OCI-LY3 (cell line): ENCODE data around the gene MAPK8IP2.

Source experiments
- H2AFZ ChIP-seq: fragments of 200-600, 300-600 bp; shearing (Covaris generic); 2 replicates; pipeline ENCODE4 v1.6.0; 2014; ENCODE audit warnings: antibody characterized with exemption, low read depth, low read length
- H3K27ac ChIP-seq: fragments of 200-600, 300-600 bp; sonication (generic); 2 replicates; pipeline ENCODE4 v1.5.1; 2014; ENCODE audit warnings: mild to moderate bottlenecking, low read length, moderate library complexity, mixed read lengths
- H3K27me3 ChIP-seq: fragments of 200-600, 300-600 bp; sonication (generic); 2 replicates; pipeline ENCODE4 v1.6.1; 2014; ENCODE audit warnings: low read depth, low read length, mixed read lengths
- H3K36me3 ChIP-seq: fragments of 200-600, 300-600 bp; sonication (generic); replicated peaks from 2 replicates; pipeline ENCODE3; 2014; ENCODE audit warnings: low read depth, low read length, mixed read lengths
- H3K4me1 ChIP-seq: fragments of 300-600, 200-600 bp; sonication (generic); 2 replicates; pipeline ENCODE4 v1.6.1; 2014; ENCODE audit warnings: low read length, mixed read lengths
- H3K4me2 ChIP-seq: fragments of 200-600, 300-600 bp; sonication (generic); 2 replicates; pipeline ENCODE4 v1.6.1; 2014; ENCODE audit warnings: low read length, mixed read lengths
- H3K4me3 ChIP-seq: fragments of 300-600, 200-600 bp; sonication (generic); 2 replicates; pipeline ENCODE4 v1.5.1; 2014; ENCODE audit warnings: antibody characterized with exemption, mild to moderate bottlenecking, low read length, moderate library complexity
- H3K79me2 ChIP-seq: fragments of 300-600, 200-600 bp; shearing (Covaris generic); 2 replicates; pipeline ENCODE4 v1.6.1; 2014; ENCODE audit warnings: mild to moderate bottlenecking, low read length, mixed read lengths
- H3K9ac ChIP-seq: fragments of 300-600, 200-600 bp; shearing (Covaris generic); 2 replicates; pipeline ENCODE4 v1.6.0; 2014; ENCODE audit warnings: mild to moderate bottlenecking, low read length, moderate library complexity
- H3K9me3 ChIP-seq: fragments of 200-600, 300-600 bp; shearing (Covaris generic); 2 replicates; pipeline ENCODE4 v1.6.1; 2014; ENCODE audit warnings: low read length, mixed read lengths; ENCODE audit not compliant: insufficient read depth
- H4K20me1 ChIP-seq: fragments of 200-600, 300-600 bp; sonication (generic); 2 replicates; pipeline ENCODE4 v1.6.1; 2016; ENCODE audit warnings: low read length, mixed read lengths; ENCODE audit not compliant: insufficient read depth
- EZH2phosphoT487 ChIP-seq: fragments of 200-600 bp; shearing (Covaris generic); IDR thresholded peaks from 2 replicates; pipeline ENCODE4 v1.6.1; 2018; ENCODE audit warnings: antibody characterized with exemption, mixed run types, low read depth
- TF ChIP-seq, protein P1 (sequence below): fragments of 200-600, 300-600 bp; sonication (generic); IDR thresholded peaks from 2 replicates; pipeline ENCODE4 v1.5.1; 2014; ENCODE audit warnings: antibody characterized with exemption, low read length, low read depth

MAPK8IP2 gene

DNA sequence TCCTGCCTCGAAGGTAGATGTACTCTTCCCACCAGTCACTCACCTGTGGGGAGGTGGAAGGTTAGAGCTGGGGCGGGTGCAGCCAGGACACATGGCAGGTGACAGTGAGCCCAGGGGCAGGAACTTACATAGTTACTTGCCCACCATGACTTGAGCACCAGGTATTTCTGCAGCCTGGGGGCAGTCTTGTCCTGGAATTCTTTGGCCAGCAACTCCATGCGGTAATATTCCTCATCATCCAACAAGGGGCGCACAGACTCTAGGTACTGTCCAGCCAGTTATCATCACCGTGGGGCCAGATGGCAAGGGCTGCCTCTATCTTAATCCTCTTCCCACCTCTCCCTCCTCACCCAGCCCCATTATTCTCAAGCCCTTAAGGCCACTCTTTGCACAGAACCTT lies 24.5 kb upstream of the MAPK8IP2 start:
- H3K36me3 ChIP-seq = peaks cover 1% of the 10 kb centered on the region
- H2AFZ ChIP-seq = no peak overlapping the region
- no peak overlapping the region for H3K4me2 ChIP-seq
- no peaks in the 10 kb centered on the region for H3K4me1 ChIP-seq
- no peak overlapping the region for H3K9ac ChIP-seq
- H3K27ac ChIP-seq = no peak overlapping the region
- no peak for TF ChIP-seq EZH2phosphoT487
- TF ChIP-seq, protein P1, sequence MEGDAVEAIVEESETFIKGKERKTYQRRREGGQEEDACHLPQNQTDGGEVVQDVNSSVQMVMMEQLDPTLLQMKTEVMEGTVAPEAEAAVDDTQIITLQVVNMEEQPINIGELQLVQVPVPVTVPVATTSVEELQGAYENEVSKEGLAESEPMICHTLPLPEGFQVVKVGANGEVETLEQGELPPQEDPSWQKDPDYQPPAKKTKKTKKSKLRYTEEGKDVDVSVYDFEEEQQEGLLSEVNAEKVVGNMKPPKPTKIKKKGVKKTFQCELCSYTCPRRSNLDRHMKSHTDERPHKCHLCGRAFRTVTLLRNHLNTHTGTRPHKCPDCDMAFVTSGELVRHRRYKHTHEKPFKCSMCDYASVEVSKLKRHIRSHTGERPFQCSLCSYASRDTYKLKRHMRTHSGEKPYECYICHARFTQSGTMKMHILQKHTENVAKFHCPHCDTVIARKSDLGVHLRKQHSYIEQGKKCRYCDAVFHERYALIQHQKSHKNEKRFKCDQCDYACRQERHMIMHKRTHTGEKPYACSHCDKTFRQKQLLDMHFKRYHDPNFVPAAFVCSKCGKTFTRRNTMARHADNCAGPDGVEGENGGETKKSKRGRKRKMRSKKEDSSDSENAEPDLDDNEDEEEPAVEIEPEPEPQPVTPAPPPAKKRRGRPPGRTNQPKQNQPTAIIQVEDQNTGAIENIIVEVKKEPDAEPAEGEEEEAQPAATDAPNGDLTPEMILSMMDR = no peak
- H3K27me3 ChIP-seq = no peaks in the 10 kb centered on the region
- no peak overlapping the region for H3K4me3 ChIP-seq
- H3K9me3 ChIP-seq = no peaks in the 10 kb centered on the region
- no peaks in the 10 kb centered on the region for H4K20me1 ChIP-seq
- H3K79me2 ChIP-seq = peaks cover 1% of the 10 kb centered on the region

DNA sequence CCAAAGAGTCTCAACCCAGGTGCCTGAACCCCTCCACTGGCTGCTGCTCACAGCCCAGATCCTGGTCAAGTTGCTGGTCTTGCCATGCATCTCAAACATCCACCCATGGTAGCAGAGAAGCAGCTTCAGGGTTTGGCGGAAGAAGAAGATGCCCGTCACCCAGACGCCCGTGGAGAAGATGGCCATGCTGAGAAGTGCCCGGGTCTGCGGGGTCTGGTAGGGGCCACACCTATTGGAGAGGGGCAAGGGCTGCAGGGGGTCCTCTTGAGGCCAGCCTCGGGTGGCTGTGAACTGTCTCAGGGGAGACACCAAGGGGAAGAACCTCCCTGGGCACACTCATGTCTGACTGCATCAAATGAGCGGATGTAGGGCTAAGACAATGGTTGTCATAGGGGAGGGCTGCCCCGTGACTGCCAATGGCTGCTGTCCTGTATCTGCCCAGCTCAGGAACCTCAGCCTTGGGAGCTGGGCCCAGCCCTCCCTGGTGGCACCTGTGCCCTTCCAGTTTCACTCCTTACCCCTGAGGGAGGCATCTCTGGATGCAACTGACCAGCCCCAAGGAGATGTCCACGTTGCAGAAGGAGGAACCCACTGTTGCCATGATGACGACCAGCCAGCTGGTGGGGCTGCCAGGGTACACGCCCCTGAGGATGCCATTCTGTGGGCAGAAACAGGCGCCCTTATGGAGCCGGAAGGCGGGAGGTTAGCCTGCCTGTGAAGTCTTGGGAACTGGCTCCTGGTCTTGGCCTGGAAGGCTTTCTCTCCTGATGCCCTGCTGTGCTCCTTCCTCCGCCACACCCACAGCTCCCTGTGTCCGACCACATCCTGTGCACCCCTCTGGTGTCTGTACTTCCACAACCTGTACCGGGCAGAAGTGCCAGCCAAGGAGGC lies 23.5 kb upstream of the MAPK8IP2 start:
- no peaks in the 10 kb centered on the region for H4K20me1 ChIP-seq
- no peak overlapping the region for H3K4me3 ChIP-seq
- no peak overlapping the region for H3K4me2 ChIP-seq
- H2AFZ ChIP-seq = no peak overlapping the region
- no peaks in the 10 kb centered on the region for H3K36me3 ChIP-seq
- peaks cover 11% of the 10 kb centered on the region for H3K79me2 ChIP-seq
- H3K9ac ChIP-seq = no peak overlapping the region
- H3K27ac ChIP-seq = no peak overlapping the region
- no peaks in the 10 kb centered on the region for H3K9me3 ChIP-seq
- TF ChIP-seq, protein P1 = no peak
- no peak for TF ChIP-seq EZH2phosphoT487
- H3K27me3 ChIP-seq = no peaks in the 10 kb centered on the region
- peaks cover 7% of the 10 kb centered on the region for H3K4me1 ChIP-seq

DNA sequence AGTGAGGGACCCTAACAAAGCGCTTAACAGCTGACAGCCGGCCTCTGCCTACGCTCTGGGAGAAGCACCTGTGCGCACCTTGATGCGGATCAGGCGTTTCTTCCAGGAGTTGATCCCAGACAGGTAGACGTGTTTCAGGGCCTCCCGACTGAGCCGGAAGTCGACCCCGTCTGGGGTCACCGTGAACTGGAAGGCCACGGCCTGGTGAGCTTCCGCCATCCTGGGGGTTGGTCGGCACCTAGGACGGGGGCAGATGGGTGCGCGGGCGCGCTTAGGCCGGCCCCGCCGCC lies 23.0 kb upstream of the MAPK8IP2 start:
- Histone ChIP-seq H3K4me3 (no peak overlapping the region), H3K9me3 (no peaks in the 10 kb centered on the region), H3K4me1 (peaks cover 7% of the 10 kb centered on the region), H4K20me1 (no peaks in the 10 kb centered on the region), H3K79me2 (peaks cover 13% of the 10 kb centered on the region), H3K36me3 (no peaks in the 10 kb centered on the region), H2AFZ (no peak overlapping the region), H3K4me2 (no peak overlapping the region), H3K9ac (no peak overlapping the region), H3K27ac (no peak overlapping the region), H3K27me3 (no peaks in the 10 kb centered on the region)
- TF ChIP-seq EZH2phosphoT487 = no peak
- TF ChIP-seq, protein P1 = no peak

DNA sequence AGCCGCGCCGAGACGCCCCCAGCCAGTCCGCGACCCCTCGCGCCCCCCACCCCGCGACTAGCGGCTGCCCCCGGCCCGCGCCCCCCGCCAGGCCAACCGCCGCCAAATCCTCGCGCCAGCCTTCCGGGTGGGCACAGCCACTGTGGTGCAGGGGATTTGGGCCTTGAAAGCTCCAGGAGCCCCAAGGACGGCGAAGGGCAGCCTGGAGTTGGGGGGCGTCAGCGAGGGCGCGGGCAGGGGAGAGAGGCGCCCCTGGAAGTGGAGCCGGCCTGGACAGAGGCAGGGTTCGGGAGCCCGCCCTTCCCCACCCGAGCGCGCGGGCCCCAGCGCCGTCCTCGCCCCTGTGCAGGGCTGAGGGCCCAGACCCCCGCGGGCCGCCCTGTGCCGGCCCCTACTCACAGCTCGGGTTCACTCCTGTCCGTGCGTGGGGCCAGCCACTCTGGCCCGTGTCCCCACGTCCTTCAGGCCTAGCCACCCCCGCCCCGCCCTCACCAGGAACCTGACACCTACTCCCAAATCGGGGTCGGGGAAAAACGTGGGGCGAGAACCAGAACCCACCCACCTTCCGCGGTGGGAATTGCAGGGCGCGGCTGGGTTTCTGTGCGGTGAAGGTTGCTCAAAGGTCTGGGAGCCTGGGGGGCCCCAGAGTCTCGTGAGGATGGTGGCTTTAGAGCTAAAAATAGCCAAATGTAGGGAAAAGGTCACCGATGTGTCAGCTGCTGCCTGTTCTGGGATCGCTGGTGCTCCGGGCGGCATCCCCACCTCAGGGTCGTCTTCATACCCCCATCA lies 22.4 kb upstream of the MAPK8IP2 start, which contains the start of gene CPT1B:
Gene CPT1B, minus strand, starts transcription at position 441 of the 789 bp plus-strand sequence. CDS start 512 bp downstream, outside the sequence.
- Histone ChIP-seq H3K79me2 (peaks cover 14% of the 10 kb centered on the region), H3K9me3 (no peaks in the 10 kb centered on the region), H3K27ac (no peak within 1 kb of the TSS), H4K20me1 (no peaks in the 10 kb centered on the region), H3K27me3 (no peaks in the 10 kb centered on the region), H3K4me1 (peaks cover 7% of the 10 kb centered on the region), H3K9ac (no peak within 1 kb of the TSS), H3K4me3 (no peak within 1 kb of the TSS), H2AFZ (no peak within 1 kb of the TSS), H3K36me3 (no peaks in the 10 kb centered on the region), H3K4me2 (no peak within 1 kb of the TSS)
- no peak for TF ChIP-seq EZH2phosphoT487
- TF ChIP-seq, protein P1 = no peak
